Measurements from ENCODE around the gene NEURL3.

GRCh38 chr2:96533292-96534073, 28.3 kb upstream of the NEURL3 start:
- no peak for TF ChIP-seq POLR2AphosphoS5 (IDR thresholded peaks at IDR 0.05; ENCODE audit: low read depth, low read length)
- TF ChIP-seq SIN3A (IDR thresholded peaks at IDR 0.05; ENCODE audit: borderline replicate concordance, insufficient read depth, low read length): no peak

Measured in PFSK-1 (cell line).